NB4 (cell line): ENCODE measurements around the gene GMPS.

Experiments
- DNase-seq: peaks from one replicate; pipeline ENCODE4 v3.0.0; 2010; ENCODE audit warnings: low read depth
- H3K4me3 ChIP-seq: one replicate; pipeline ENCODE4 v1.5.1; 2011; ENCODE audit warnings: mild to moderate bottlenecking, low read depth, low read length, moderate library complexity
- CTCF ChIP-seq: IDR thresholded peaks from one replicate; pipeline ENCODE4 v1.5.1; 2012; ENCODE audit warnings: low read depth, low read length
- MAX ChIP-seq: IDR thresholded peaks from 2 replicates; pipeline ENCODE4 v1.6.1; 2011; ENCODE audit warnings: low read depth, low read length
- MYC ChIP-seq: IDR thresholded peaks from 2 replicates; pipeline ENCODE4 v1.6.1; 2011; ENCODE audit warnings: low read depth, low read length
- POLR2A ChIP-seq: IDR thresholded peaks from 2 replicates; pipeline ENCODE4 v1.6.1; 2011; ENCODE audit warnings: mild to moderate bottlenecking; ENCODE audit not compliant: insufficient read length; ENCODE audit errors: extremely low read depth

Gene GMPS

GRCh38 chr3:155863072-155863784 is 7.2 kb upstream of the GMPS start:
- H3K4me3 ChIP-seq, result no peak overlapping the region
- no peak for TF ChIP-seq MYC
- no peak for TF ChIP-seq MAX
- TF ChIP-seq CTCF, result no peak
- no peak for TF ChIP-seq POLR2A
- no peak for DNase-seq

GRCh38 chr3:155869691-155870090 is 759 bp upstream of the GMPS start:
- no peak for TF ChIP-seq POLR2A
- TF ChIP-seq MYC, result no peak
- TF ChIP-seq CTCF, result no peak
- DNase-seq, result no peak
- peak overlapping the region; percentile 62 for H3K4me3 ChIP-seq

- peak overlapping the region; percentile 93 for H3K4me3 ChIP-seq
- peak; percentile 75 for DNase-seq
- peak; percentile 36 for TF ChIP-seq MYC
- TF ChIP-seq POLR2A, result no peak
These were observed 695 bp downstream of the GMPS start for GRCh38 chr3:155870945-155871745.

GRCh38 chr3:155871746-155872158 is 1.3 kb downstream of the GMPS start:
- TF ChIP-seq MAX (no peak), CTCF (no peak), MYC (no peak), POLR2A (no peak)
- DNase-seq, result no peak
- H3K4me3 ChIP-seq, result peak overlapping the region; percentile 93

GRCh38 chr3:155872904-155873646 is 2.6 kb downstream of the GMPS start:
- peak overlapping the region; percentile 93 for H3K4me3 ChIP-seq
- TF ChIP-seq MAX (no peak), CTCF (no peak), POLR2A (no peak), MYC (no peak)
- DNase-seq, result peak; percentile 46

- TF ChIP-seq MAX (no peak), CTCF (no peak), MYC (no peak), POLR2A (no peak)
- peak overlapping the region; percentile 7 for H3K4me3 ChIP-seq
- no peak for DNase-seq
These were observed 5.6 kb downstream of the GMPS start for GRCh38 chr3:155876037-155876436.
